ENCODE data around the gene ESRRB.

ESRRB gene

DNA sequence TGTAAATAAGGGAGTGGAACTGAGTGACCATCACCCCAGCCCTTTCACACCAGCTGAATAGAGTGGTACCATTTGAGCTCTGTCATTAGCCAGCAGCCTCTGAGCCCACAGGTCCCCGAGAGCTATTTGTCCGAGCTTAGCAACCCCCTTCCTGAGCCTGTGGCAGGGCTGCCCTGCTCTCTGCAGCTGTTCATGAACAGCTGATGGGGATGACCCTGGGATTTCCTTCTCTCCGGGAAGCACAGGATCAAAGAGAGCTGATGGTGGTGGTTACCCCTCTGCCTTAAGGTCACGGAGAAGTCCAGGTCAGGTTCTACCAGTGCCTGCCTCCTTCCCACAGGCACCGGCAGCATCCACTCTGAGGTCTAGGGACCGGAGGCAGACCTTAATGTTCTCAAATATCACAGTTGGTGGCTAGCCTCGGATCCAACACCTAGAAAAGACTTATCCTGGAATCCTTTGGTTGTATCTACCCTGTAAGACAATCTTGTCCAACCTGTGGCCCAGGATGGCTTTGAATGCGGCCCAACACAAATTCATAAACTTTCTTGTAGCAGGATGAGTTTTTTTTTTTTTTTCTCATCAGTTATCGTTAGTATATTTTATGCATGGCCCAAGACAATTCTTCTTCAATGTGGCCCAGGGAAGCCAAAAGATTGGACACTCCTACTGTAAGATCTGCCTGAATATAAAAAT is 81.1 kb downstream of the ESRRB start:
- no peak for DNase-seq

DNA sequence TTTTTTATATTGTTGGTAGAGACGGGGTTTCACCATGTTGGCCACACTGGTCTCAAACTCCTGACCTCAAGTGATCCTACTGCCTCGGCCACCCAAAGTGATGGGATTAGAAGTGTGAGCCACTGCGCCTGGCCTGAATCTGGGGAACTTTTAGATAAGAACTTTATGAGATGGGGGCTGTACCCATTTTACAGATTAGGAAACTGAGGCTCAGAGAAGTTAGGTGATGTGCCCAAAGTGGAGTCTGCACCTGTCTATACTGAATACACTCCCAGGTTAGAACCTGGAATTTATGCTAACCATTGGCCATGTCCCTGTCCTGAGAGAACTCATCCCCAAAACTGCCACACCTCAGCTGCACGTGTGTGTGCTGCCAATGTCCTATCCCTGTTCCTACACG is 81.9 kb downstream of the ESRRB start:
- no peak for DNase-seq

DNA sequence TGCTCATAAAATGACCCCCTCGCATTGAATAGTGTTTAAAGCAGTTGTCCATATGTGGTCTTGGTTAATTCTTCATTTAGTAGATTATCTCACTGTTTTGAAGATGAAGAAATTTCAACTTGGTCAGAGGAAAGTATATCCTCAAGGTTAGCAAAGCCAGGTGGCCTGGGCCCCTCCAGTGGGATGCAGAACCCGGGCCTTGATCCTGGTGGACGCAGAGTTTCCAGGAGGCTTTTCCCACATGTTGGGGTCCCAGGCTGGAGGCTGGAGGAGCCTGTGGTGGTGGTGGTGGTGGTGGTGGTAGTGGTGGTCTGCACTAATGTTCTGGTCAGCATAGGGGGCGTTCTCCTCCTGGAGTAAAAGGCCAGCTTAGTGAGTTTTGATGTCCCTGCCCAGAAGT is 85.9 kb downstream of the ESRRB start:
- no peak for DNase-seq

DNA sequence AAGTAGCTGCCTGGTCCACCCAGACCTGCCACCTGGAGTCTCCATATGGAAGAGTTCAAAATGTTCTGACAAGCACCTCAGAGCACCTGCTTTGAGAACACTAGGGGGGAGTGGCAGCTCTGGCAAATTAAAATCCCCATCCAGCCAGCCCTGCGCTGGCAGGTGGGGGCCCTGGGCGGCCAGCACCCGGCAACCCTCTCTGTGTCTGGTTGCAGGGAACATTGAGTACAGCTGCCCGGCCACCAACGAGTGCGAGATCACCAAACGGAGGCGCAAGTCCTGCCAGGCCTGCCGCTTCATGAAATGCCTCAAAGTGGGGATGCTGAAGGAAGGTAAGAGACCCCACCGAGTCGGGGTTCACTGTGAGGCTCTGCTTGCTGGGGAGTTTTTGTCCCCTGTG is 86.4 kb downstream of the ESRRB start:
- no peak for DNase-seq

DNA sequence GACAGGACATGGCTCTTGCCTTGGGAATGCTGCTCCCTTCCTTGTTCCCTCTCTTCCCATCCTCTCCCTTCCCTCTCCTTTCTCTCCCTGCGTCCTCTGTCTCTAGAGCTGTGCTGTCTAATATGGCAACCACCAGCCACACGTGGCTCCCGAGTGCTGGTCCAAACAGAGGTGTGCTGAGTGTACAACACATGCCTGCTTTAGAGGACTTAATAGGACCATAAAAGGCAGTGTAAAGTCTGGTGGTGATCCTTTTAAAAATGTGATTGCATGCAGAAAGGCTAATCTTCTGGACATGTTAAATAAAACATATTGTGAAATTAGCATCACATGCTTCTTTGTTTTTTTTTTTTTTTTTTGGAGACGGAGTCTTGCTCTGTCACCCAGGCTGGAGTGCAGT is 87.2 kb downstream of the ESRRB start:
- no peak for DNase-seq

DNA sequence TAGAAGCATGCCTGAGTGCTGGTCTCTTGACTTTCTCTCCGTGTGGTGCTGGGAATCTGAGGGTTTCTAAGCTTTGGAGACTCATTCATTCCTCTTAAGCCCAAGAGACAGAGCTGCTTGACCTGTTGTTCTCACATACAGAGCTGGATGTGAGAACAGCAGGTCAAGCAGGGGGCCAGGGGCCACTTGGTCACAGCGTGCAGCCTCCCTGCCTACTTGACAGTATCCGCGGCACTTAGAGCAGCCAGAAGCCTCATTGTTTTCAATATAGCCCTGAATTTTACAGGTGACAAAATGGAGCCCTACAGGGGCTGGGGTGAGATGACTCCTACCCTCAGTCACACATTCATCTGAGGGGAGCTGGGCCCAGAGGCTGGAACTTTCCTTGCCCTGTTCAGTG is 88.9 kb downstream of the ESRRB start:
- DNase-seq = no peak

DNA sequence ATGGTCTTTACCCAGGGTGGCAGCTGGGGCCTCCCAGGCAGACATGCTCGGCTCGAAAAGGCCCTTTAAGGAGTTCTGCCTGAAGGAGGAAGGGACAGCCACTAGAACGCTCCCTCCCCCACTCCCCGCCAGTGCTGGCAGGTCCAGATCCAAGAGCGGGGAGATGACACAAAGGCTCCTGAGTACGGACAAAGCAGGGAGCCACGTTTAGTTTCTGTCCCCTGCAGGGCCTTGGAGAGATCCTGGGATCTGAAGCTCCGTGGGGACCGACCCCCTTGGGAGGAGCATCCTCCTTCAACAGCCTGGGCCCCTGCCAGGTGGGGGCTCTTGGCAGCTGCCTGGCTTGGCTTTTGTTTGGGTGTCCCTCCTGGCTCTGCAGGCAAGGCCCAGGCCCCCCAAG is 89.7 kb downstream of the ESRRB start:
- DNase-seq = no peak

DNA sequence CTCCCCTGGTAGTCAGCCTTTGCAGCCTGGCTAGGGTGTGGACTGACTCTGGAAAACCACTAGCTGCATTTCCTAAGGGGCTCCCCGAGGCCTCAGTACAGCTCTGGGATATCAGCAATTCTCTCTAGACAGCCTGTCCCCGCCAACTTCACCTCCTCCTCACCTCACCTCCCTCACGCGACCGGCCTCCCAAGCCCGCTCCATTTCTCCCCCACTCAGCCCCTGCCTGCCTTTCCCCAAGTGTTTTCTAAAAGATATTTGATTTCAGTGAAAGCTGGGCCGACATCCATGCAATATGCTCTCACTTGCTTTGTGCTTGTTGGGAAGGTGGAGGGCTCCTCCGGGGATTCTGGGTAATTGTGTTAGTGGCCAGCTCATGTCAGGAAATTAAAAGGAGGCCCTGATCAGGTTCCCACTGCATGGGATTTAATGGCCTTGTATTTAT is 91.8 kb downstream of the ESRRB start:
- no peak for DNase-seq

DNA sequence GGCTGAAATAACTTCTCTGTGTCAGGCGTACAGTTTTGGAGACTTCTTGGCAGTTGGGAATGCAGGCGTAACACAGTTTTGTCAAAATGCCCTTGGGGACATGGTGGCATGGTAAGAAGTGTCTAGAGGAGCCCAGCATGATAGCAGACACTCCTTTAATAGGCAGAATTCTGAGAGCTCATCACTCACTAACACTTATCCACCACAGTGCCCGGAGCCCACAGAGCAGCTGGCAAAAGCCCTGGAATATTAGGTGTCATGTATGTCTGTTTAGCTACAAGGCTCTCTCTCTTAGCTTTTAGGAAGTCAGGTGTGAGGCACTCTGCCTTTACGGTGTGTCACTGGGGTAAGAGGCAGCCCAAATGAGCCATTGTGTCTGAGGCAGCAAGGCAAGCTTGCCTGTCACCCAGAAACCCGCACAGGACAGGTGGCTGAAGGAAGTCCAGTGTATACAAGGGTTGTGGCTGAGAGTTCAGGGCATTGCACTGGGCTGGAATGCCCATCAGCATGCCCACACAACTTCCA is 96.3 kb downstream of the ESRRB start:
- no peak for DNase-seq

DNA sequence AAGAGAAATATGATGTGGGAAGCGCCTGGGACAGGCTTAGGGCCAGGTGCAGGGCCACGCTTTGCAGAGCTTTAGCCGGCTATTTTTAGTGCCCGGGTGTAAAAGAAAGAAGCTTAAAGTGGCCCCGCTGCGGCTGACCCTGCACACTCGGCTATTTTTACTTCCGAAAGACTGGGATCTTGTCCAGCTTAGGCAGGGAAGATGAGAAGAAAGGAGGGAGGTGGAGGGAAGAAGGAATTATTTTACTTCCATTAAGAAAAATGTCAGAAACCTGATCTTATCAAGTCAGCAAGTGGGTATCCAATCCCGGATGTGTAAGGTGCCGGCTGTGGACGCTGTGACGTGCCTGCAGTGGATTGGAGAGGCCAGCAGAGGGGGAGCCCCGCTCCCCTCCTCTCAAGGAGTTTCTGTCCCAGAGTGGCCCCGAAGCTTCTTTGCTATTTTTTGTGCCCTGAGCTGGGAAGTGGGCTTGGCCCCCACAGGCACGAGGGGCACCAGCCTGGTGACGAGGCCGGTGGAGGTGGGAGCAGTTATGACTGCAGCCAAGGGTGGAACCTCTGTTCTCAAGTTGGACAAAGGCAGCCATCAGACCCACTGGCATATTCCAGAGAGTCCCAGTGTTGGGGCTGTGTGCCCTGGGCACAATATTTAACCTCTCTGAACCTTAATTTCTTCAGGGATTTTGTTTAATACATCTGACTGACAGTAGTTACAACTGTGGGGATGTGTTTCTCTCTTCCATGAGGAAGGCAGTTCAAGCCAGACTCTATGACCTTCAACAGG is 97.7 kb downstream of the ESRRB start:
- no peak for DNase-seq

DNA sequence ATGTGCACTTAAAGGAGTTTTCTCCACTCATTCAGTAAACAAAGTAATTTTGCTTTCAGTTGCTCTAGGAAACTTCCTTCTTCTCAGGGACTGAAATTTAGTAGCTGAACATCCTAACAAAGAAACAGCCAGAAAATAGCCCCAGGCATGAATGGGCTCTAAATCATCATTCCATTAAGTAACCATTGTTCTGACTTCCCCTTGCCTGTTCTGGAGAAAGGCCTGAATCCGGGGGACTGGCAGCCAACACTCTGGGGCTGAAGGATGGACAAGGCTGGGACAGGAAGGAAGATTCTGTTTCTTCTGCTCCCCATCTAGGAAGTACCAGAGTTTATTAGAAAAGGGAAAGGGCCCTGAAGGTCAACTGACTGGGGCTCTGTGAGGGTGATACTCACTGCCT is 104.5 kb downstream of the ESRRB start:
- DNase-seq = no peak

DNA sequence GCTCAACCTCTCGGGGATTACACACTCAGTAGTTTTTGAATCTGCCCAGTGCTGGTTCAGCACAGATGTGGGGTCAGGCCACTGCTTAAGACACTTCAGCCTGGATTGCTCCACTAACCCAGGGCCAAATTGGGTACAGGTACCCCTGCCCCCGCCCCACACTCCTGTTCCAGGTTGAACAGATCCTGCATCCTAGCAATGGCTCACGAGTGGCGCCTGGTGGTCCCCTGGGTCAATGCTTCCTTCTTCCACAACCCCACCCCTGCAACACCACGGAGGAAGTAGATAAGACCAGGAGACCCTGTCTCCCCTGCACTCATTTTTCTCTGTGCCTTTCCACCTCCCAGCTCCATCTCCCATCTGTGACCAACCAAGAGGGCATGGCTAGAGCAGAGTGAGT is 108.4 kb downstream of the ESRRB start:
- DNase-seq = no peak

DNA sequence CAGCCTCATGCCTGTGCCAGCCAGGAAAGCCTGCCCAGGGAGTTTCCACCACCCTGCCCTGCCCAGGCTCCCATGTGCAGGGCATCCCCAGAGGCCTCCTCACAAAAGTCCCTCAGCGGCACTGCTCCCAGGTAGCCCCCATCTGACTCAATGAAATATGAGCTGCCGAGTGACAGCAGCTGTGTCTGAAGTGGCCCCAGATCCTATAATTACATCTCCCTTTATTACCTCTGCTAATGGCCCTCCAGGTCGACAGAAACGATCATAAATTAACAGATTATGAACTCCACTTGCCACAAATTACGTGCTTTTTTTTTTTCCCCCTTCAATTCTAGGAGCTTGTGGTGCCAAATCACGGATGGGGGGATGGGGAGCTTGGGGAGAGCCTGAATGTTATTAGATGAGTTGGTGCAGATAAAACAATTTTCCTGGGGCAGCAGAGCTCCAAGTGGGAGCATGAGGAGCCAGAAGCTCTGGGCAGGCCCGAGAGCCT is 110.4 kb downstream of the ESRRB start:
- no peak for DNase-seq

DNA sequence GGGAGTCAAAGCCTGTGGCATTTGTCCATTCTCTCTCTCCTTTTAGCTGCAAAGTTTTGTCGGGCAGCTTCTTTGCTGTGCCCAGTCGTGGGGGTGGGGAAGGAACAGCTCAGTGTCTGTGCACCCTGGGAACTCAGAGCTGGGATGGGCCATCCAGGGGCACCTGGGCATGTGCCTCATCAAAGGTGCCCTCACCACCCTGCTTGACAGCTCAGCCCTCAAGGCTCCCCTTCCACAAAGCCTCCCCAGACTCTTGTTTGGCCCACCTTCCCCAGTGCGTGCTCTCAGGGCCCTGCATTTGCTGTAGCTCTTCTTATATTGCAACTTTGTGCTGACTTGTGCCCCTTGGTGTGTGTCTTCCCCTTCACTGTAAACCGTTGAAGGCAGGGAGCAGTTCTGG is 112.6 kb downstream of the ESRRB start:
- DNase-seq = no peak

DNA sequence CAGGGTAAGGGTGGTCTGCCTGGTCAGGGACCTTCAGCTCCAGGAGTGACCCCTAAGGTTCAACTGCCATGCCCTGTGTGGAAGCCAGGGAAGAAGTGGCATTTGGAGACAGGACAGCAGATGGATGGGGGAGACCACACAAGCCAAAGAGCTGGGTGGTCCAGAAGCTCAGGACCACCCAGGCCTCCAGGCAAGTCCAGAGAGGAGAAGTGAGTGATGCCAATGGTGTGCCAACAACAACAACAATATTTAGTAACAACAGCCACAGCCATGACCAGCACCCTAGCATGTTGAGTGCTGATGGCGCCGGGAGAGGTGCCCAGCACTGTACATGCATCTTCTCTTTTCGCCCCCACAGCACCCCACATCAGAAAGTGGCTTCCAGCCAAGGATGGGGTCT is 113.7 kb downstream of the ESRRB start:
- no peak for DNase-seq

DNA sequence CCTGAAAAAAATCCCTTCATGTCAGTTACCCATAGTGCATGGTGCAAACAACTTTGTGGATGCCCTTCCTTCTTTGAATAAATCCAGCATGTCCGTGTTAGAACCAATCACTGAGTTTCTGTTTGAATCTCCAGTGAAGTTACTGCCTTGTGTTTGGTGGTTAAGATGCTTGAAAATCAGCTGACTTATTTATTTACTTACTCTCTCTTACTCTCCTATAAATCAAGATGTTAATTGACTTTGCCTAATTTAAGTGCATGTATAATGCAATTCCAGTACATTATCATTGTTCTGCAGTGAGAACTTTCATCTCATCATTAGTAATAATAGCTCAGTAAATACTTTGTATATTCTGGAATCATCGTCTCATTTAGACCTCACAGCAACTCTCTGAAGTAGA is 114.2 kb downstream of the ESRRB start:
- DNase-seq = no peak

DNA sequence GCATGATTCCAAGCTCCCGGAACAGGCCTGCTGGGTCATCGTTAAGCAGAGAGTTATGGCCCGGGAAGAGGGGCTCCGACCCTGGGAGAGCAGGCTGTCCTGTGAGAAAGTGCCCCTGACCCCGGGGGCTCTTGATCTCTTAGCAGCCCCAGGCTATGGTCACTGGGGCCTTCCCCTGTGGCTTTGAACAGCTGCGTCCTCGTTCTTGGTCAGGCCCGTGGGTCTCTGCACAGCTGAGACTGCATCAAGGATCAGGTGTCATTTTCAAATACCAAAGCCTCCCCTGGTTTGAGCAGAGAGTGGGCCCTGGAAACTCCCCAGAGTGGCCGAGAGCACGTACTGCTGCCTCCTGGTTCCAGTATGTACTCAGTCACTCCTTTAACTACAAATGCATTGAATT is 114.8 kb downstream of the ESRRB start:
- DNase-seq = no peak

DNA sequence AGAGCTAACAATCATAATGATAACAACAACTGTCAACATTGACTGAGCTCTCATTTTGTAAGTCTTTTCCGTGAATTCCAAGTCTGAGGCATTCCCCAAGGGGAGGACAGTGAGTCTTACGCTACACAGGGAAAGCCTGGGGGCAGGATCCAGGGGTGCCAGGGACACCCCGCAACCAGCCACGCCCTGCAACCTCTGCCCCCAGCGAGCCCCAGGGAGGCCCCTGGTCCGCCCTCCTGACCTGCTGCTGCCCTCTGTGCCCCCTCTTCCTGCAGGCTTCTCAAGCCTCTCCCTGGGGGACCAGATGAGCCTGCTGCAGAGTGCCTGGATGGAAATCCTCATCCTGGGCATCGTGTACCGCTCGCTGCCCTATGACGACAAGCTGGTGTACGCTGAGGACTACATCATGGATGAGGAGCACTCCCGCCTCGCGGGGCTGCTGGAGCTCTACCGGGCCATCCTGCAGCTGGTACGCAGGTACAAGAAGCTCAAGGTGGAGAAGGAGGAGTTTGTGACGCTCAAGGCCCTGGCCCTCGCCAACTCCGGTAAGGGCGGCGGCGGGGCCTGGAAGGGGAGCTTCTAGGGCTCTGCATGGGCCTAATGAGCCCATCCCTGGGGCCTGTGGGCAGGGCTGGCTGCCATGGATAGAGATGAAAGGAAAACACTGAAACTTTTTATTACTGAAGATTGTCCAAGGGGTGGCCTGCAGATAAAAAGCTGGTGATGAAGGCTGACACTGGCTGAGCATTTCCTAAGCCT is 115.4 kb downstream of the ESRRB start:
- no peak for DNase-seq

DNA sequence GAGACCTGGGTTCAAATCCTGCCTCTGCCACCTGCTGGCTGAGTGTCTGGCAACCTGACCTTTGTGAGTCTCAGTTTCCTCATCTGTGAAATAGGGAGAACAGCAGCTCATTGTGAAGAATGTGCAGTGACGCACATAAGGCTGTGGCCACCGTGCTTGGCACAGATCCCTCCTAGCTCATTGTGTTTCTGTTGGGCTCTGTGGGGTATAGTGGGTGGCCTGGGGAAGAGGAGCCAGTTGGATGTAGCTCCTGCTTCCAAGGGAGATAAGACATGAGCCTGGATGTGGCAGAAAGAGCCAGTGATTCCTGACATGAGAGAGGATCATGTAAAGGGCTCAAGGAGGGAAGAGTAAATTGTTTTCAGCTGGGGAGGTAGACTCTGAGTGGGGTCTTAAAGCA is 120.0 kb downstream of the ESRRB start:
- DNase-seq = no peak

DNA sequence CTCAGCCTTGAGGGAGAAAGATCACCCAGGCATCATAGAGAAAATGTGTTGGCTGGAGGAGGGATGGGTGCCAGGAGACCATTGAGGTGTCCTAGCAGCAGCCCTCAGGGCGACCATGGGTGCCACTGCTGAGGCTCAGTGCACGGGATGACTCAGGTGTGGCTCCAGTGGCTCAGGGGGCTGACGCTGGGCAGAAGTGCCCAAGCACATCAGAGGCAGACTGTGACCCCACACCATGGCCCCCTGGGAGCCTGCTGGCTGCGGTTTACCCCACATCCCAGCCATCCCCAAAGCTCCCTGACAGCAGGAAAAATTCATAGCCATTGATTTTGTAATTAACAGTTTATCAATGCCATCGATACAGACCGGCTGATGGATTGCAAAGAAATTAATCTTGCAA is 120.7 kb downstream of the ESRRB start:
- no peak for DNase-seq

DNA sequence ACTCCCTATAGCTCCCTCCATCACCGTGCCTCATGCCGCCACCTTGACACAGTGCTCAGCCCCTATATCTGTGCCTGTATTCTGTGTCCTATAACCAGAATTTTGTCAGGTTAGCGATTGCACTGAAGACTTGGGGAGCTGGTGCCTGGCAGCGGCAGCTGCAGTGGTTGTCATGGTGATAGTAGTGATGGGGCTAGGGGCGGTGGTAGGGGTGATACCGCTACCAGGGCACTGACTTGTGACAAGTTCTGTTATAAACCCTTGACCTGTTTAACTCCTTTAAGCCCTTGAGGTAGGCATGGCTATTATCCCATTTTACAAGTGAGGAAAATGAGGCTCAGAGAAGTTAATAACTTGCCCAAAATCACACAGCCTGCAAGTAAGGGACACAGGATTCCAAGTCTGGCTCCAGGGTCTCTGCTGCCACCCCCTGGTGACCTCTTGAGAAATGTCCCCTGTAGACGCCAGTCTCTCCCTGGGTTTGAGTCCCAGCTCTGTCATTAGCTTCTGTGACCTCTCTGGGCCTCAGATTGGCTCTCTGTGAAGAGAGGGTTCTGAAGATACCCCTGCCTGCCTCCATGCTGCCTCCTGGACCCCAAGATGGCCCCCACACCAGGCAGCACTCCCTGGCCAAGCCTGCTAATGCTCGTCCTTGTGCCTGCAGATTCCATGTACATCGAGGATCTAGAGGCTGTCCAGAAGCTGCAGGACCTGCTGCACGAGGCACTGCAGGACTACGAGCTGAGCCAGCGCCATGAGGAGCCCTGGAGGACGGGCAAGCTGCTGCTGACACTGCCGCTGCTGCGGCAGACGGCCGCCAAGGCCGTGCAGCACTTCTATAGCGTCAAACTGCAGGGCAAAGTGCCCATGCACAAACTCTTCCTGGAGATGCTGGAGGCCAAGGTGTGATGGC is 121.9 kb downstream of the ESRRB start:
- no peak for DNase-seq

DNA sequence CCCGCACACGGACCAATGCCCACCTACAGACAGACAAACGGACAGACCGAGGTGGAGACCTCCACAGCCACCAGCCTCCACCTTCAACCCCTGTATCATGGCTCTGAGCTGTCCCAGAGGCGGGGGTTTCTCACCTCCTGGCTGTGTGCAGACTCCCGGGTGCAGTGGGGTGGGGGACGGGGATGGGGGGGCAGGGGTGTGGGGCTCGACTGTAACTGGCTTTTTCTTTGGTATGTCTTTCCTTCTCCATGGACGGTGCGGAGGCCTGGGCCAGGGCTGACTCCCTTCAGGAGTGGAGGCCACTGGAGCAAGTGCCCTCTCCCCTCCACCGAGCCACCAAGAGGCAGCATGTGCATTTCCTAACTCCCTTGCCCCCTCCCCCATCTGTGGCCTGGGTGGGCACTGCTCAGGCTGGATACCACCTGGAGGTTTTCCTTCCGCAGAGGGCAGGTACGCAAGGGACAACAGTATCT is 122.6 kb downstream of the ESRRB start:
- DNase-seq = no peak

All from CD4-positive, alpha-beta T cell treated with Interleukin-21 for 1 hour (primary cell).